WTC11 (cell line): ENCODE results near the gene OBSL1. TPM values are rescaled to one million over a fixed set of nuclear protein-coding genes. Genes with fewer than 3 reads are reported as not detected.

Source experiments
- ATAC-seq: fragments of 200-7000 bp; cut with Tn5 transposase; 2 replicates; pipeline ENCODE4 v1.10.0; 2021; ENCODE audit warnings: mild to moderate bottlenecking, moderate library complexity
- CTCF ChIA-PET: fragments of 300-600 bp; sonication (Branson Sonifier 250); formaldehyde crosslinking; loops from one replicate; lab custom pipeline; 2021; ENCODE audit warnings: antibody characterized with exemption; lab: Charles Lee
- POLR2A ChIA-PET: fragments of 350-600 bp; sonication (Branson Sonifier 250); formaldehyde crosslinking; loops from one replicate; lab custom pipeline; 2021; ENCODE audit warnings: antibody characterized with exemption; lab: Charles Lee
- DNase-seq: peaks from one replicate; pipeline ENCODE4 v3.0.0; 2021; ENCODE audit warnings: low spot score
- H3K27ac Mint-ChIP-seq: 2 replicates; pipeline ENCODE4 v1.8.0; 2021; ENCODE audit warnings: mixed read lengths
- H3K27me3 Mint-ChIP-seq: 2 replicates; pipeline ENCODE4 v1.8.0; 2021; ENCODE audit warnings: low read depth, mild to moderate bottlenecking, moderate library complexity, mixed read lengths
- H3K36me3 Mint-ChIP-seq: 2 replicates; pipeline ENCODE4 v1.8.0; 2021; ENCODE audit warnings: mixed read lengths
- H3K4me1 Mint-ChIP-seq: 2 replicates; pipeline ENCODE4 v1.8.0; 2022; ENCODE audit warnings: mixed read lengths
- H3K4me3 Mint-ChIP-seq: 2 replicates; pipeline ENCODE4 v1.8.0; 2021; ENCODE audit warnings: mild to moderate bottlenecking, moderate library complexity, mixed read lengths
- H3K9me3 Mint-ChIP-seq: 2 replicates; pipeline ENCODE4 v1.8.0; 2021; ENCODE audit warnings: mixed read lengths
- ELF4 ChIP-seq: sonication (generic); formaldehyde crosslinking; IDR thresholded peaks from 2 replicates; pipeline ENCODE4 v1.8.1; 2022; ENCODE audit warnings: low read depth, mild to moderate bottlenecking, moderate library complexity, missing genetic modification reagents
- GRHL2 ChIP-seq: fragments of 250-450 bp; sonication (Bioruptor Pico); IDR thresholded peaks from 2 replicates; pipeline ENCODE4 v1.8.0; 2022; ENCODE audit warnings: mild to moderate bottlenecking, moderate library complexity; ENCODE audit not compliant: insufficient replicate concordance, severe bottlenecking
- IRF2 ChIP-seq: sonication (generic); formaldehyde crosslinking; IDR thresholded peaks from 2 replicates; pipeline ENCODE4 v1.8.0; 2022; ENCODE audit warnings: low read depth, missing genetic modification reagents, borderline replicate concordance
- MXD4 ChIP-seq: fragments of 250-450 bp; sonication (Bioruptor Pico); IDR thresholded peaks from 2 replicates; pipeline ENCODE4 v1.8.0; 2021; ENCODE audit warnings: mild to moderate bottlenecking, moderate library complexity, borderline replicate concordance
- MYBL2 ChIP-seq: sonication (generic); formaldehyde crosslinking; IDR thresholded peaks from 2 replicates; pipeline ENCODE4 v1.8.1; 2023; ENCODE audit warnings: mild to moderate bottlenecking, moderate library complexity, missing genetic modification reagents
- TEAD4 ChIP-seq: sonication (generic); formaldehyde crosslinking; IDR thresholded peaks from 2 replicates; pipeline ENCODE4 v1.8.0; 2022; ENCODE audit warnings: mild to moderate bottlenecking, missing genetic modification reagents
- ZNF232 ChIP-seq: sonication (generic); formaldehyde crosslinking; IDR thresholded peaks from 2 replicates; pipeline ENCODE4 v1.8.0; 2022; ENCODE audit warnings: mild to moderate bottlenecking, missing genetic modification reagents
- ZNF423 ChIP-seq: fragments of 250-450 bp; sonication (Bioruptor Pico); IDR thresholded peaks from 2 replicates; pipeline ENCODE4 v2.1.2; 2022; ENCODE audit warnings: mild to moderate bottlenecking, moderate library complexity
- total RNA-seq: library from RNA; stranded (reverse); gene quantifications from 3 replicates; pipeline ENCODE4 v1.2.3, GENCODE V29; 2021
- TF ChIP-seq, protein P1 (sequence below): sonication (generic); formaldehyde crosslinking; IDR thresholded peaks from 2 replicates; pipeline ENCODE4 v1.8.1; 2023; ENCODE audit warnings: mild to moderate bottlenecking, moderate library complexity, missing genetic modification reagents
- TF ChIP-seq, protein P2 (sequence below): fragments of 250-450 bp; sonication (Bioruptor Pico); IDR thresholded peaks from 2 replicates; pipeline ENCODE4 v1.9.0; 2021; ENCODE audit warnings: mild to moderate bottlenecking, borderline replicate concordance
- TF ChIP-seq, protein P3 (sequence below): sonication (generic); formaldehyde crosslinking; IDR thresholded peaks from 2 replicates; pipeline ENCODE4 v1.8.1; 2023; ENCODE audit warnings: mild to moderate bottlenecking, missing genetic modification reagents, moderate library complexity
- TF ChIP-seq, protein P4 (sequence below): fragments of 200-600 bp; IDR thresholded peaks from 2 replicates; pipeline ENCODE4 v1.8.0; 2022; ENCODE audit warnings: antibody characterized with exemption
- TF ChIP-seq, protein P5 (sequence below): fragments of 250-450 bp; sonication (Bioruptor Pico); conservative IDR thresholded peaks from 2 replicates; pipeline ENCODE4 v1.9.0; 2021; ENCODE audit warnings: mild to moderate bottlenecking
- TF ChIP-seq, protein P6 (sequence below): fragments of 250-450 bp; sonication (Bioruptor Pico); IDR thresholded peaks from 2 replicates; pipeline ENCODE4 v1.9.0; 2021; ENCODE audit warnings: mild to moderate bottlenecking
- TF ChIP-seq, protein P7 (sequence below): sonication (generic); formaldehyde crosslinking; IDR thresholded peaks from 2 replicates; pipeline ENCODE4 v1.8.0; 2022; ENCODE audit warnings: mild to moderate bottlenecking, missing genetic modification reagents
- TF ChIP-seq, protein P8 (sequence below): sonication (generic); formaldehyde crosslinking; IDR thresholded peaks from 2 replicates; pipeline ENCODE4 v1.8.0; 2023; ENCODE audit warnings: missing genetic modification reagents, mild to moderate bottlenecking, borderline replicate concordance

Gene OBSL1
- total RNA-seq, 1 experiment from 2014 or later, result 159 TPM

DNA sequence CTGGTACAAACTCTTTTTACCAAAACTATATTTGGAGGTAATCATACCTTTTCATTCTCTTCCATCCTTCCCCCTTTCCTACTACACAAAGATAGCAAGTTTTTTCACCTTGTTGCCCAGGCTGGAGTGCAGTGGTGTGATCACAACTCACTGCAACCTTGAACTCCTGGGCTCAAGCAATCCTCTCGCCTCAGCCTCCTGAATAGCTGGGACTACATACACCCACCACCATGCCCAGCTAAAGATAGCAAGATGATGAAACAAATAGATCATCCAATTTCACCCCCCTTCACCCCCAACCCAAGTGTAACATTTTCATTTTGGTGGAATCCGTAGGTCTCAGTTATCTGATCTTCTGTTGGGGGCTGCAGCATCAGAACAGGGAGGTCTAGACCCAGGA, 21.8 kb upstream of the OBSL1 start:
- POLR2A ChIA-PET, result no interaction called here
- CTCF ChIA-PET, result no interaction called here
- peaks cover 3% of the 10 kb centered on the region; the same call in 1 of the 2 replicates for H3K9me3 Mint-ChIP-seq
- no peaks in the 10 kb centered on the region for H3K36me3 Mint-ChIP-seq
- ATAC-seq (no peak), DNase-seq (no peak)
- H3K27me3 Mint-ChIP-seq, result peaks cover 6% of the 10 kb centered on the region; the same call in 1 of the 2 replicates
- no peak overlapping the region for H3K27ac Mint-ChIP-seq
- TF ChIP-seq IRF2 (CRISPR knock-in tag) (no peak), ZNF232 (CRISPR knock-in tag) (no peak), GRHL2 (CRISPR knock-in tag) (no peak), TEAD4 (CRISPR knock-in tag) (no peak), ZNF423 (CRISPR knock-in tag) (no peak), ELF4 (CRISPR knock-in tag) (no peak), MYBL2 (CRISPR knock-in tag) (no peak), MXD4 (CRISPR knock-in tag) (no peak)
- TF ChIP-seq, protein P1, sequence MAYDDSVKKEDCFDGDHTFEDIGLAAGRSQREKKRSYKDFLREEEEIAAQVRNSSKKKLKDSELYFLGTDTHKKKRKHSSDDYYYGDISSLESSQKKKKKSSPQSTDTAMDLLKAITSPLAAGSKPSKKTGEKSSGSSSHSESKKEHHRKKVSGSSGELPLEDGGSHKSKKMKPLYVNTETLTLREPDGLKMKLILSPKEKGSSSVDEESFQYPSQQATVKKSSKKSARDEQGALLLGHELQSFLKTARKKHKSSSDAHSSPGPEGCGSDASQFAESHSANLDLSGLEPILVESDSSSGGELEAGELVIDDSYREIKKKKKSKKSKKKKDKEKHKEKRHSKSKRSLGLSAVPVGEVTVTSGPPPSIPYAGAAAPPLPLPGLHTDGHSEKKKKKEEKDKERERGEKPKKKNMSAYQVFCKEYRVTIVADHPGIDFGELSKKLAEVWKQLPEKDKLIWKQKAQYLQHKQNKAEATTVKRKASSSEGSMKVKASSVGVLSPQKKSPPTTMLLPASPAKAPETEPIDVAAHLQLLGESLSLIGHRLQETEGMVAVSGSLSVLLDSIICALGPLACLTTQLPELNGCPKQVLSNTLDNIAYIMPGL (CRISPR knock-in tag), result no peak
- TF ChIP-seq, protein P2, sequence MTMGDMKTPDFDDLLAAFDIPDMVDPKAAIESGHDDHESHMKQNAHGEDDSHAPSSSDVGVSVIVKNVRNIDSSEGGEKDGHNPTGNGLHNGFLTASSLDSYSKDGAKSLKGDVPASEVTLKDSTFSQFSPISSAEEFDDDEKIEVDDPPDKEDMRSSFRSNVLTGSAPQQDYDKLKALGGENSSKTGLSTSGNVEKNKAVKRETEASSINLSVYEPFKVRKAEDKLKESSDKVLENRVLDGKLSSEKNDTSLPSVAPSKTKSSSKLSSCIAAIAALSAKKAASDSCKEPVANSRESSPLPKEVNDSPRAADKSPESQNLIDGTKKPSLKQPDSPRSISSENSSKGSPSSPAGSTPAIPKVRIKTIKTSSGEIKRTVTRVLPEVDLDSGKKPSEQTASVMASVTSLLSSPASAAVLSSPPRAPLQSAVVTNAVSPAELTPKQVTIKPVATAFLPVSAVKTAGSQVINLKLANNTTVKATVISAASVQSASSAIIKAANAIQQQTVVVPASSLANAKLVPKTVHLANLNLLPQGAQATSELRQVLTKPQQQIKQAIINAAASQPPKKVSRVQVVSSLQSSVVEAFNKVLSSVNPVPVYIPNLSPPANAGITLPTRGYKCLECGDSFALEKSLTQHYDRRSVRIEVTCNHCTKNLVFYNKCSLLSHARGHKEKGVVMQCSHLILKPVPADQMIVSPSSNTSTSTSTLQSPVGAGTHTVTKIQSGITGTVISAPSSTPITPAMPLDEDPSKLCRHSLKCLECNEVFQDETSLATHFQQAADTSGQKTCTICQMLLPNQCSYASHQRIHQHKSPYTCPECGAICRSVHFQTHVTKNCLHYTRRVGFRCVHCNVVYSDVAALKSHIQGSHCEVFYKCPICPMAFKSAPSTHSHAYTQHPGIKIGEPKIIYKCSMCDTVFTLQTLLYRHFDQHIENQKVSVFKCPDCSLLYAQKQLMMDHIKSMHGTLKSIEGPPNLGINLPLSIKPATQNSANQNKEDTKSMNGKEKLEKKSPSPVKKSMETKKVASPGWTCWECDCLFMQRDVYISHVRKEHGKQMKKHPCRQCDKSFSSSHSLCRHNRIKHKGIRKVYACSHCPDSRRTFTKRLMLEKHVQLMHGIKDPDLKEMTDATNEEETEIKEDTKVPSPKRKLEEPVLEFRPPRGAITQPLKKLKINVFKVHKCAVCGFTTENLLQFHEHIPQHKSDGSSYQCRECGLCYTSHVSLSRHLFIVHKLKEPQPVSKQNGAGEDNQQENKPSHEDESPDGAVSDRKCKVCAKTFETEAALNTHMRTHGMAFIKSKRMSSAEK (CRISPR knock-in tag), result no peak
- TF ChIP-seq, protein P3, sequence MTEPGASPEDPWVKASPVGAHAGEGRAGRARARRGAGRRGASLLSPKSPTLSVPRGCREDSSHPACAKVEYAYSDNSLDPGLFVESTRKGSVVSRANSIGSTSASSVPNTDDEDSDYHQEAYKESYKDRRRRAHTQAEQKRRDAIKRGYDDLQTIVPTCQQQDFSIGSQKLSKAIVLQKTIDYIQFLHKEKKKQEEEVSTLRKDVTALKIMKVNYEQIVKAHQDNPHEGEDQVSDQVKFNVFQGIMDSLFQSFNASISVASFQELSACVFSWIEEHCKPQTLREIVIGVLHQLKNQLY, result no peak
- TF ChIP-seq, protein P4, sequence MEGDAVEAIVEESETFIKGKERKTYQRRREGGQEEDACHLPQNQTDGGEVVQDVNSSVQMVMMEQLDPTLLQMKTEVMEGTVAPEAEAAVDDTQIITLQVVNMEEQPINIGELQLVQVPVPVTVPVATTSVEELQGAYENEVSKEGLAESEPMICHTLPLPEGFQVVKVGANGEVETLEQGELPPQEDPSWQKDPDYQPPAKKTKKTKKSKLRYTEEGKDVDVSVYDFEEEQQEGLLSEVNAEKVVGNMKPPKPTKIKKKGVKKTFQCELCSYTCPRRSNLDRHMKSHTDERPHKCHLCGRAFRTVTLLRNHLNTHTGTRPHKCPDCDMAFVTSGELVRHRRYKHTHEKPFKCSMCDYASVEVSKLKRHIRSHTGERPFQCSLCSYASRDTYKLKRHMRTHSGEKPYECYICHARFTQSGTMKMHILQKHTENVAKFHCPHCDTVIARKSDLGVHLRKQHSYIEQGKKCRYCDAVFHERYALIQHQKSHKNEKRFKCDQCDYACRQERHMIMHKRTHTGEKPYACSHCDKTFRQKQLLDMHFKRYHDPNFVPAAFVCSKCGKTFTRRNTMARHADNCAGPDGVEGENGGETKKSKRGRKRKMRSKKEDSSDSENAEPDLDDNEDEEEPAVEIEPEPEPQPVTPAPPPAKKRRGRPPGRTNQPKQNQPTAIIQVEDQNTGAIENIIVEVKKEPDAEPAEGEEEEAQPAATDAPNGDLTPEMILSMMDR, result no peak
- TF ChIP-seq, protein P5, sequence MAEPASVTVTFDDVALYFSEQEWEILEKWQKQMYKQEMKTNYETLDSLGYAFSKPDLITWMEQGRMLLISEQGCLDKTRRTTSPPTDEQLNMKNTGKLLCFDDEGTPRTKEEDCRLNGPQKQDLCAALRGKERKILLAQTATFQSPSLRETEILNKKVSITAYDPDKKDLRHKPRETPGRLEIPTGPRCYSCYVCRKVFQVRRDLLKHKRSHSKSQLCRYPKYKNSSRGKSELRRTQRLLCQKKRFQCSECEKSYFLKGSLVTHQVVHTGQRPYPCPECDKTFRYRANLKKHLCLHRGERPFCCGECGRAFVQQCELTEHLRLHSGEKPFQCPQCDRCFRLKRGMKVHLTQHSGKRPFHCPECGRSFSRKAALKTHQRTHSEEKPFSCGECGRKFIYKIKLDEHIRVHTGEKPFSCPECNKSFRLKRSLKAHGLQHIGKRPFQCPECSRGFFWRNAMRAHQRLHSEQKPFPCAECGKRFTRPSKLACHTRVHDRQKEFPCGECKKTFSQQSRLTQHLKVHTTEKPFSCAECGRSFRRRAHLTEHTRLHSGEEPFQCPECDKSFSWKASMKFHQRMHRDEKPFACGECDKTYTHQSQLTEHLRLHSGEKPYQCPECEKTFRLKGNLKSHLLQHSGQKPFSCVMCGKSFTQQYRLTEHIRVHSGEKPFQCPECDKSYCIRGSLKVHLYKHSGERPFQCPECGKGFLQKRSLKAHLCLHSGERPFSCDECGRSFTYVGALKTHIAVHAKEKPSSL (CRISPR knock-in tag), result no peak
- TF ChIP-seq, protein P6, sequence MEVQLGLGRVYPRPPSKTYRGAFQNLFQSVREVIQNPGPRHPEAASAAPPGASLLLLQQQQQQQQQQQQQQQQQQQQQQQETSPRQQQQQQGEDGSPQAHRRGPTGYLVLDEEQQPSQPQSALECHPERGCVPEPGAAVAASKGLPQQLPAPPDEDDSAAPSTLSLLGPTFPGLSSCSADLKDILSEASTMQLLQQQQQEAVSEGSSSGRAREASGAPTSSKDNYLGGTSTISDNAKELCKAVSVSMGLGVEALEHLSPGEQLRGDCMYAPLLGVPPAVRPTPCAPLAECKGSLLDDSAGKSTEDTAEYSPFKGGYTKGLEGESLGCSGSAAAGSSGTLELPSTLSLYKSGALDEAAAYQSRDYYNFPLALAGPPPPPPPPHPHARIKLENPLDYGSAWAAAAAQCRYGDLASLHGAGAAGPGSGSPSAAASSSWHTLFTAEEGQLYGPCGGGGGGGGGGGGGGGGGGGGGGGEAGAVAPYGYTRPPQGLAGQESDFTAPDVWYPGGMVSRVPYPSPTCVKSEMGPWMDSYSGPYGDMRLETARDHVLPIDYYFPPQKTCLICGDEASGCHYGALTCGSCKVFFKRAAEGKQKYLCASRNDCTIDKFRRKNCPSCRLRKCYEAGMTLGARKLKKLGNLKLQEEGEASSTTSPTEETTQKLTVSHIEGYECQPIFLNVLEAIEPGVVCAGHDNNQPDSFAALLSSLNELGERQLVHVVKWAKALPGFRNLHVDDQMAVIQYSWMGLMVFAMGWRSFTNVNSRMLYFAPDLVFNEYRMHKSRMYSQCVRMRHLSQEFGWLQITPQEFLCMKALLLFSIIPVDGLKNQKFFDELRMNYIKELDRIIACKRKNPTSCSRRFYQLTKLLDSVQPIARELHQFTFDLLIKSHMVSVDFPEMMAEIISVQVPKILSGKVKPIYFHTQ (CRISPR knock-in tag), result no peak
- TF ChIP-seq, protein P7, sequence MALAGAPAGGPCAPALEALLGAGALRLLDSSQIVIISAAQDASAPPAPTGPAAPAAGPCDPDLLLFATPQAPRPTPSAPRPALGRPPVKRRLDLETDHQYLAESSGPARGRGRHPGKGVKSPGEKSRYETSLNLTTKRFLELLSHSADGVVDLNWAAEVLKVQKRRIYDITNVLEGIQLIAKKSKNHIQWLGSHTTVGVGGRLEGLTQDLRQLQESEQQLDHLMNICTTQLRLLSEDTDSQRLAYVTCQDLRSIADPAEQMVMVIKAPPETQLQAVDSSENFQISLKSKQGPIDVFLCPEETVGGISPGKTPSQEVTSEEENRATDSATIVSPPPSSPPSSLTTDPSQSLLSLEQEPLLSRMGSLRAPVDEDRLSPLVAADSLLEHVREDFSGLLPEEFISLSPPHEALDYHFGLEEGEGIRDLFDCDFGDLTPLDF (CRISPR knock-in tag), result no peak
- TF ChIP-seq, protein P8, sequence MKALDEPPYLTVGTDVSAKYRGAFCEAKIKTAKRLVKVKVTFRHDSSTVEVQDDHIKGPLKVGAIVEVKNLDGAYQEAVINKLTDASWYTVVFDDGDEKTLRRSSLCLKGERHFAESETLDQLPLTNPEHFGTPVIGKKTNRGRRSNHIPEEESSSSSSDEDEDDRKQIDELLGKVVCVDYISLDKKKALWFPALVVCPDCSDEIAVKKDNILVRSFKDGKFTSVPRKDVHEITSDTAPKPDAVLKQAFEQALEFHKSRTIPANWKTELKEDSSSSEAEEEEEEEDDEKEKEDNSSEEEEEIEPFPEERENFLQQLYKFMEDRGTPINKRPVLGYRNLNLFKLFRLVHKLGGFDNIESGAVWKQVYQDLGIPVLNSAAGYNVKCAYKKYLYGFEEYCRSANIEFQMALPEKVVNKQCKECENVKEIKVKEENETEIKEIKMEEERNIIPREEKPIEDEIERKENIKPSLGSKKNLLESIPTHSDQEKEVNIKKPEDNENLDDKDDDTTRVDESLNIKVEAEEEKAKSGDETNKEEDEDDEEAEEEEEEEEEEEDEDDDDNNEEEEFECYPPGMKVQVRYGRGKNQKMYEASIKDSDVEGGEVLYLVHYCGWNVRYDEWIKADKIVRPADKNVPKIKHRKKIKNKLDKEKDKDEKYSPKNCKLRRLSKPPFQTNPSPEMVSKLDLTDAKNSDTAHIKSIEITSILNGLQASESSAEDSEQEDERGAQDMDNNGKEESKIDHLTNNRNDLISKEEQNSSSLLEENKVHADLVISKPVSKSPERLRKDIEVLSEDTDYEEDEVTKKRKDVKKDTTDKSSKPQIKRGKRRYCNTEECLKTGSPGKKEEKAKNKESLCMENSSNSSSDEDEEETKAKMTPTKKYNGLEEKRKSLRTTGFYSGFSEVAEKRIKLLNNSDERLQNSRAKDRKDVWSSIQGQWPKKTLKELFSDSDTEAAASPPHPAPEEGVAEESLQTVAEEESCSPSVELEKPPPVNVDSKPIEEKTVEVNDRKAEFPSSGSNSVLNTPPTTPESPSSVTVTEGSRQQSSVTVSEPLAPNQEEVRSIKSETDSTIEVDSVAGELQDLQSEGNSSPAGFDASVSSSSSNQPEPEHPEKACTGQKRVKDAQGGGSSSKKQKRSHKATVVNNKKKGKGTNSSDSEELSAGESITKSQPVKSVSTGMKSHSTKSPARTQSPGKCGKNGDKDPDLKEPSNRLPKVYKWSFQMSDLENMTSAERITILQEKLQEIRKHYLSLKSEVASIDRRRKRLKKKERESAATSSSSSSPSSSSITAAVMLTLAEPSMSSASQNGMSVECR, result no peak
- peaks cover 27% of the 10 kb centered on the region for H3K4me1 Mint-ChIP-seq
- H3K4me3 Mint-ChIP-seq, result no peak overlapping the region
